WTC11 (cell line): ENCODE measurements around the gene TPGS1. TPM values are rescaled to one million over a fixed set of nuclear protein-coding genes. Genes with fewer than 3 reads are reported as not detected.

Source experiments
- ATAC-seq: fragments of 200-7000 bp; cut with Tn5 transposase; 2 replicates; pipeline ENCODE4 v1.10.0; 2021; ENCODE audit warnings: mild to moderate bottlenecking, moderate library complexity
- CTCF ChIA-PET: fragments of 300-600 bp; sonication (Branson Sonifier 250); formaldehyde crosslinking; loops from one replicate; lab custom pipeline; 2021; ENCODE audit warnings: antibody characterized with exemption; lab: Charles Lee
- POLR2A ChIA-PET: fragments of 350-600 bp; sonication (Branson Sonifier 250); formaldehyde crosslinking; loops from one replicate; lab custom pipeline; 2021; ENCODE audit warnings: antibody characterized with exemption; lab: Charles Lee
- DNase-seq: peaks from one replicate; pipeline ENCODE4 v3.0.0; 2021; ENCODE audit warnings: low spot score
- H3K27ac Mint-ChIP-seq: 2 replicates; pipeline ENCODE4 v1.8.0; 2021; ENCODE audit warnings: mixed read lengths
- H3K27me3 Mint-ChIP-seq: 2 replicates; pipeline ENCODE4 v1.8.0; 2021; ENCODE audit warnings: low read depth, mild to moderate bottlenecking, moderate library complexity, mixed read lengths
- H3K36me3 Mint-ChIP-seq: 2 replicates; pipeline ENCODE4 v1.8.0; 2021; ENCODE audit warnings: mixed read lengths
- H3K4me1 Mint-ChIP-seq: 2 replicates; pipeline ENCODE4 v1.8.0; 2022; ENCODE audit warnings: mixed read lengths
- H3K4me3 Mint-ChIP-seq: 2 replicates; pipeline ENCODE4 v1.8.0; 2021; ENCODE audit warnings: mild to moderate bottlenecking, moderate library complexity, mixed read lengths
- H3K9me3 Mint-ChIP-seq: 2 replicates; pipeline ENCODE4 v1.8.0; 2021; ENCODE audit warnings: mixed read lengths
- FOXP1 ChIP-seq: sonication (generic); formaldehyde crosslinking; IDR thresholded peaks from 2 replicates; pipeline ENCODE4 v1.8.0; 2022; ENCODE audit warnings: missing genetic modification reagents, mild to moderate bottlenecking, moderate library complexity, borderline replicate concordance
- MXD4 ChIP-seq: fragments of 250-450 bp; sonication (Bioruptor Pico); IDR thresholded peaks from 2 replicates; pipeline ENCODE4 v1.8.0; 2021; ENCODE audit warnings: mild to moderate bottlenecking, moderate library complexity, borderline replicate concordance
- MYBL2 ChIP-seq: sonication (generic); formaldehyde crosslinking; IDR thresholded peaks from 2 replicates; pipeline ENCODE4 v1.8.1; 2023; ENCODE audit warnings: mild to moderate bottlenecking, moderate library complexity, missing genetic modification reagents
- OVOL2 ChIP-seq: fragments of 250-450 bp; sonication (Bioruptor Pico); IDR thresholded peaks from 2 replicates; pipeline ENCODE4 v1.9.0; 2021; ENCODE audit warnings: mild to moderate bottlenecking, borderline replicate concordance
- SOX15 ChIP-seq: fragments of 250-450 bp; sonication (Bioruptor Pico); IDR thresholded peaks from 2 replicates; pipeline ENCODE4 v1.9.0; 2021; ENCODE audit warnings: mild to moderate bottlenecking
- TP53 ChIP-seq: sonication (generic); formaldehyde crosslinking; IDR thresholded peaks from 2 replicates; pipeline ENCODE4 v1.8.1; 2023; ENCODE audit warnings: mild to moderate bottlenecking, missing genetic modification reagents
- ZNF121 ChIP-seq: sonication (generic); formaldehyde crosslinking; IDR thresholded peaks from 2 replicates; pipeline ENCODE4 v1.8.0; 2023; ENCODE audit warnings: missing genetic modification reagents
- ZNF263 ChIP-seq: sonication (generic); formaldehyde crosslinking; IDR thresholded peaks from 2 replicates; pipeline ENCODE4 v1.8.1; 2022; ENCODE audit warnings: low read depth, mild to moderate bottlenecking, moderate library complexity, missing genetic modification reagents
- ZNF317 ChIP-seq: sonication (generic); formaldehyde crosslinking; IDR thresholded peaks from 2 replicates; pipeline ENCODE4 v1.8.1; 2023; ENCODE audit warnings: low read depth, mild to moderate bottlenecking, moderate library complexity, missing genetic modification reagents, borderline replicate concordance
- total RNA-seq: library from RNA; stranded (reverse); gene quantifications from 3 replicates; pipeline ENCODE4 v1.2.3, GENCODE V29; 2021
- TF ChIP-seq, protein P1 (sequence below): sonication (generic); formaldehyde crosslinking; IDR thresholded peaks from 2 replicates; pipeline ENCODE4 v1.8.1; 2023; ENCODE audit warnings: mild to moderate bottlenecking, missing genetic modification reagents, borderline replicate concordance
- TF ChIP-seq, protein P2 (sequence below): sonication (generic); formaldehyde crosslinking; IDR thresholded peaks from 2 replicates; pipeline ENCODE4 v1.8.0; 2022; ENCODE audit warnings: mild to moderate bottlenecking, missing genetic modification reagents
- TF ChIP-seq, protein P3 (sequence below): fragments of 200-600 bp; IDR thresholded peaks from 2 replicates; pipeline ENCODE4 v1.8.0; 2022; ENCODE audit warnings: antibody characterized with exemption
- TF ChIP-seq, protein P4 (sequence below): fragments of 250-450 bp; sonication (Bioruptor Pico); IDR thresholded peaks from 2 replicates; pipeline ENCODE4 v1.9.0; 2021; ENCODE audit warnings: mild to moderate bottlenecking, borderline replicate concordance
- TF ChIP-seq, protein P5 (sequence below): sonication (generic); formaldehyde crosslinking; conservative IDR thresholded peaks from 2 replicates; pipeline ENCODE4 v1.8.1; 2023; ENCODE audit warnings: mild to moderate bottlenecking, low read depth, missing genetic modification reagents, moderate library complexity
- TF ChIP-seq, protein P6 (sequence below): sonication (generic); formaldehyde crosslinking; conservative IDR thresholded peaks from 2 replicates; pipeline ENCODE4 v1.8.1; 2022; ENCODE audit warnings: mild to moderate bottlenecking, missing genetic modification reagents
- TF ChIP-seq, protein P7 (sequence below): sonication (generic); formaldehyde crosslinking; IDR thresholded peaks from 2 replicates; pipeline ENCODE4 v1.8.0; 2023; ENCODE audit warnings: missing genetic modification reagents
- TF ChIP-seq, protein P8 (sequence below): sonication (generic); formaldehyde crosslinking; IDR thresholded peaks from 2 replicates; pipeline ENCODE4 v1.8.1; 2022; ENCODE audit warnings: missing genetic modification reagents, borderline replicate concordance
- TF ChIP-seq, protein P9 (sequence below): sonication (generic); formaldehyde crosslinking; IDR thresholded peaks from 2 replicates; pipeline ENCODE4 v1.8.0; 2022; ENCODE audit warnings: mild to moderate bottlenecking, missing genetic modification reagents

Gene TPGS1
- total RNA-seq, 1 experiment from 2014 or later = 18.8 TPM

DNA sequence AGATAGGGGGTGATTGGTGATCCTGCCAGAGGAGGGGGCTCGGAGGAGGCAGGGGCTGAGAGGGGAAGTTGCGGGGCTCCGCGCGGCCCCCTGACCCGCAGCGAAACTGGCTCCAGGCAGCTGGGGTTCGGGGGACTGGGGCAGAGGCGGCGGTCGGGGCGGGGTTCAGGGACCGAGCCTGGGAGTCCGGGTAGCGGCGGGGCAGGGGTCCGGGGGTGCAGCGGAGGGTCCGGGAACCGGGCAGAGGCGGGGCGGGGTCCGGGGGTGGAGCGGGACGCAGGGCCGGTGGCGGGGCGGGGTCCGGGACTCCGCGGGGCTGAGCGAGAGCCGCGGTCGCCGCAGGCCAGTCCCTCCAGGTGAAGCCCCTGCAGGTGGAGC, 9.8 kb upstream of the TPGS1 start:
- ChIA-PET CTCF (interaction anchor here (0.9 to 2.2 kb wide), 7 partner anchors 8 to 131 kb away, joined by 3 to 57 read pairs (median 4); no protein-coding TSS in a partner anchor), POLR2A (interaction anchor here (1.5 kb wide), 1 partner anchor 9 kb away, joined by 4 read pairs; no protein-coding TSS in a partner anchor)
- TF ChIP-seq SOX15 (no peak), TP53 (CRISPR knock-in tag) (no peak), MYBL2 (CRISPR knock-in tag) (no peak), ZNF317 (CRISPR knock-in tag) (no peak), OVOL2 (no peak), MXD4 (CRISPR knock-in tag) (no peak), ZNF263 (no peak), FOXP1 (no peak), ZNF121 (CRISPR knock-in tag) (no peak)
- TF ChIP-seq, protein P1, sequence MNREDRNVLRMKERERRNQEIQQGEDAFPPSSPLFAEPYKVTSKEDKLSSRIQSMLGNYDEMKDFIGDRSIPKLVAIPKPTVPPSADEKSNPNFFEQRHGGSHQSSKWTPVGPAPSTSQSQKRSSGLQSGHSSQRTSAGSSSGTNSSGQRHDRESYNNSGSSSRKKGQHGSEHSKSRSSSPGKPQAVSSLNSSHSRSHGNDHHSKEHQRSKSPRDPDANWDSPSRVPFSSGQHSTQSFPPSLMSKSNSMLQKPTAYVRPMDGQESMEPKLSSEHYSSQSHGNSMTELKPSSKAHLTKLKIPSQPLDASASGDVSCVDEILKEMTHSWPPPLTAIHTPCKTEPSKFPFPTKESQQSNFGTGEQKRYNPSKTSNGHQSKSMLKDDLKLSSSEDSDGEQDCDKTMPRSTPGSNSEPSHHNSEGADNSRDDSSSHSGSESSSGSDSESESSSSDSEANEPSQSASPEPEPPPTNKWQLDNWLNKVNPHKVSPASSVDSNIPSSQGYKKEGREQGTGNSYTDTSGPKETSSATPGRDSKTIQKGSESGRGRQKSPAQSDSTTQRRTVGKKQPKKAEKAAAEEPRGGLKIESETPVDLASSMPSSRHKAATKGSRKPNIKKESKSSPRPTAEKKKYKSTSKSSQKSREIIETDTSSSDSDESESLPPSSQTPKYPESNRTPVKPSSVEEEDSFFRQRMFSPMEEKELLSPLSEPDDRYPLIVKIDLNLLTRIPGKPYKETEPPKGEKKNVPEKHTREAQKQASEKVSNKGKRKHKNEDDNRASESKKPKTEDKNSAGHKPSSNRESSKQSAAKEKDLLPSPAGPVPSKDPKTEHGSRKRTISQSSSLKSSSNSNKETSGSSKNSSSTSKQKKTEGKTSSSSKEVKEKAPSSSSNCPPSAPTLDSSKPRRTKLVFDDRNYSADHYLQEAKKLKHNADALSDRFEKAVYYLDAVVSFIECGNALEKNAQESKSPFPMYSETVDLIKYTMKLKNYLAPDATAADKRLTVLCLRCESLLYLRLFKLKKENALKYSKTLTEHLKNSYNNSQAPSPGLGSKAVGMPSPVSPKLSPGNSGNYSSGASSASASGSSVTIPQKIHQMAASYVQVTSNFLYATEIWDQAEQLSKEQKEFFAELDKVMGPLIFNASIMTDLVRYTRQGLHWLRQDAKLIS (CRISPR knock-in tag) = no peak
- TF ChIP-seq, protein P2, sequence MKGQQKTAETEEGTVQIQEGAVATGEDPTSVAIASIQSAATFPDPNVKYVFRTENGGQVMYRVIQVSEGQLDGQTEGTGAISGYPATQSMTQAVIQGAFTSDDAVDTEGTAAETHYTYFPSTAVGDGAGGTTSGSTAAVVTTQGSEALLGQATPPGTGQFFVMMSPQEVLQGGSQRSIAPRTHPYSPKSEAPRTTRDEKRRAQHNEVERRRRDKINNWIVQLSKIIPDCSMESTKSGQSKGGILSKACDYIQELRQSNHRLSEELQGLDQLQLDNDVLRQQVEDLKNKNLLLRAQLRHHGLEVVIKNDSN = no peak
- TF ChIP-seq, protein P3, sequence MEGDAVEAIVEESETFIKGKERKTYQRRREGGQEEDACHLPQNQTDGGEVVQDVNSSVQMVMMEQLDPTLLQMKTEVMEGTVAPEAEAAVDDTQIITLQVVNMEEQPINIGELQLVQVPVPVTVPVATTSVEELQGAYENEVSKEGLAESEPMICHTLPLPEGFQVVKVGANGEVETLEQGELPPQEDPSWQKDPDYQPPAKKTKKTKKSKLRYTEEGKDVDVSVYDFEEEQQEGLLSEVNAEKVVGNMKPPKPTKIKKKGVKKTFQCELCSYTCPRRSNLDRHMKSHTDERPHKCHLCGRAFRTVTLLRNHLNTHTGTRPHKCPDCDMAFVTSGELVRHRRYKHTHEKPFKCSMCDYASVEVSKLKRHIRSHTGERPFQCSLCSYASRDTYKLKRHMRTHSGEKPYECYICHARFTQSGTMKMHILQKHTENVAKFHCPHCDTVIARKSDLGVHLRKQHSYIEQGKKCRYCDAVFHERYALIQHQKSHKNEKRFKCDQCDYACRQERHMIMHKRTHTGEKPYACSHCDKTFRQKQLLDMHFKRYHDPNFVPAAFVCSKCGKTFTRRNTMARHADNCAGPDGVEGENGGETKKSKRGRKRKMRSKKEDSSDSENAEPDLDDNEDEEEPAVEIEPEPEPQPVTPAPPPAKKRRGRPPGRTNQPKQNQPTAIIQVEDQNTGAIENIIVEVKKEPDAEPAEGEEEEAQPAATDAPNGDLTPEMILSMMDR = no peak
- TF ChIP-seq, protein P4, sequence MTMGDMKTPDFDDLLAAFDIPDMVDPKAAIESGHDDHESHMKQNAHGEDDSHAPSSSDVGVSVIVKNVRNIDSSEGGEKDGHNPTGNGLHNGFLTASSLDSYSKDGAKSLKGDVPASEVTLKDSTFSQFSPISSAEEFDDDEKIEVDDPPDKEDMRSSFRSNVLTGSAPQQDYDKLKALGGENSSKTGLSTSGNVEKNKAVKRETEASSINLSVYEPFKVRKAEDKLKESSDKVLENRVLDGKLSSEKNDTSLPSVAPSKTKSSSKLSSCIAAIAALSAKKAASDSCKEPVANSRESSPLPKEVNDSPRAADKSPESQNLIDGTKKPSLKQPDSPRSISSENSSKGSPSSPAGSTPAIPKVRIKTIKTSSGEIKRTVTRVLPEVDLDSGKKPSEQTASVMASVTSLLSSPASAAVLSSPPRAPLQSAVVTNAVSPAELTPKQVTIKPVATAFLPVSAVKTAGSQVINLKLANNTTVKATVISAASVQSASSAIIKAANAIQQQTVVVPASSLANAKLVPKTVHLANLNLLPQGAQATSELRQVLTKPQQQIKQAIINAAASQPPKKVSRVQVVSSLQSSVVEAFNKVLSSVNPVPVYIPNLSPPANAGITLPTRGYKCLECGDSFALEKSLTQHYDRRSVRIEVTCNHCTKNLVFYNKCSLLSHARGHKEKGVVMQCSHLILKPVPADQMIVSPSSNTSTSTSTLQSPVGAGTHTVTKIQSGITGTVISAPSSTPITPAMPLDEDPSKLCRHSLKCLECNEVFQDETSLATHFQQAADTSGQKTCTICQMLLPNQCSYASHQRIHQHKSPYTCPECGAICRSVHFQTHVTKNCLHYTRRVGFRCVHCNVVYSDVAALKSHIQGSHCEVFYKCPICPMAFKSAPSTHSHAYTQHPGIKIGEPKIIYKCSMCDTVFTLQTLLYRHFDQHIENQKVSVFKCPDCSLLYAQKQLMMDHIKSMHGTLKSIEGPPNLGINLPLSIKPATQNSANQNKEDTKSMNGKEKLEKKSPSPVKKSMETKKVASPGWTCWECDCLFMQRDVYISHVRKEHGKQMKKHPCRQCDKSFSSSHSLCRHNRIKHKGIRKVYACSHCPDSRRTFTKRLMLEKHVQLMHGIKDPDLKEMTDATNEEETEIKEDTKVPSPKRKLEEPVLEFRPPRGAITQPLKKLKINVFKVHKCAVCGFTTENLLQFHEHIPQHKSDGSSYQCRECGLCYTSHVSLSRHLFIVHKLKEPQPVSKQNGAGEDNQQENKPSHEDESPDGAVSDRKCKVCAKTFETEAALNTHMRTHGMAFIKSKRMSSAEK (CRISPR knock-in tag) = no peak
- TF ChIP-seq, protein P5, sequence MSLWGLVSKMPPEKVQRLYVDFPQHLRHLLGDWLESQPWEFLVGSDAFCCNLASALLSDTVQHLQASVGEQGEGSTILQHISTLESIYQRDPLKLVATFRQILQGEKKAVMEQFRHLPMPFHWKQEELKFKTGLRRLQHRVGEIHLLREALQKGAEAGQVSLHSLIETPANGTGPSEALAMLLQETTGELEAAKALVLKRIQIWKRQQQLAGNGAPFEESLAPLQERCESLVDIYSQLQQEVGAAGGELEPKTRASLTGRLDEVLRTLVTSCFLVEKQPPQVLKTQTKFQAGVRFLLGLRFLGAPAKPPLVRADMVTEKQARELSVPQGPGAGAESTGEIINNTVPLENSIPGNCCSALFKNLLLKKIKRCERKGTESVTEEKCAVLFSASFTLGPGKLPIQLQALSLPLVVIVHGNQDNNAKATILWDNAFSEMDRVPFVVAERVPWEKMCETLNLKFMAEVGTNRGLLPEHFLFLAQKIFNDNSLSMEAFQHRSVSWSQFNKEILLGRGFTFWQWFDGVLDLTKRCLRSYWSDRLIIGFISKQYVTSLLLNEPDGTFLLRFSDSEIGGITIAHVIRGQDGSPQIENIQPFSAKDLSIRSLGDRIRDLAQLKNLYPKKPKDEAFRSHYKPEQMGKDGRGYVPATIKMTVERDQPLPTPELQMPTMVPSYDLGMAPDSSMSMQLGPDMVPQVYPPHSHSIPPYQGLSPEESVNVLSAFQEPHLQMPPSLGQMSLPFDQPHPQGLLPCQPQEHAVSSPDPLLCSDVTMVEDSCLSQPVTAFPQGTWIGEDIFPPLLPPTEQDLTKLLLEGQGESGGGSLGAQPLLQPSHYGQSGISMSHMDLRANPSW (CRISPR knock-in tag) = no peak
- TF ChIP-seq, protein P6, sequence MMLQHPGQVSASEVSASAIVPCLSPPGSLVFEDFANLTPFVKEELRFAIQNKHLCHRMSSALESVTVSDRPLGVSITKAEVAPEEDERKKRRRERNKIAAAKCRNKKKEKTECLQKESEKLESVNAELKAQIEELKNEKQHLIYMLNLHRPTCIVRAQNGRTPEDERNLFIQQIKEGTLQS (CRISPR knock-in tag) = no peak
- TF ChIP-seq, protein P7, sequence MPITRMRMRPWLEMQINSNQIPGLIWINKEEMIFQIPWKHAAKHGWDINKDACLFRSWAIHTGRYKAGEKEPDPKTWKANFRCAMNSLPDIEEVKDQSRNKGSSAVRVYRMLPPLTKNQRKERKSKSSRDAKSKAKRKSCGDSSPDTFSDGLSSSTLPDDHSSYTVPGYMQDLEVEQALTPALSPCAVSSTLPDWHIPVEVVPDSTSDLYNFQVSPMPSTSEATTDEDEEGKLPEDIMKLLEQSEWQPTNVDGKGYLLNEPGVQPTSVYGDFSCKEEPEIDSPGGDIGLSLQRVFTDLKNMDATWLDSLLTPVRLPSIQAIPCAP (CRISPR knock-in tag) = no peak
- TF ChIP-seq, protein P8, sequence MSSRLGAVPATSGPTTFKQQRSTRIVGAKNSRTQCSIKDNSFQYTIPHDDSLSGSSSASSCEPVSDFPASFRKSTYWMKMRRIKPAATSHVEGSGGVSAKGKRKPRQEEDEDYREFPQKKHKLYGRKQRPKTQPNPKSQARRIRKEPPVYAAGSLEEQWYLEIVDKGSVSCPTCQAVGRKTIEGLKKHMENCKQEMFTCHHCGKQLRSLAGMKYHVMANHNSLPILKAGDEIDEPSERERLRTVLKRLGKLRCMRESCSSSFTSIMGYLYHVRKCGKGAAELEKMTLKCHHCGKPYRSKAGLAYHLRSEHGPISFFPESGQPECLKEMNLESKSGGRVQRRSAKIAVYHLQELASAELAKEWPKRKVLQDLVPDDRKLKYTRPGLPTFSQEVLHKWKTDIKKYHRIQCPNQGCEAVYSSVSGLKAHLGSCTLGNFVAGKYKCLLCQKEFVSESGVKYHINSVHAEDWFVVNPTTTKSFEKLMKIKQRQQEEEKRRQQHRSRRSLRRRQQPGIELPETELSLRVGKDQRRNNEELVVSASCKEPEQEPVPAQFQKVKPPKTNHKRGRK (CRISPR knock-in tag) = no peak
- TF ChIP-seq, protein P9, sequence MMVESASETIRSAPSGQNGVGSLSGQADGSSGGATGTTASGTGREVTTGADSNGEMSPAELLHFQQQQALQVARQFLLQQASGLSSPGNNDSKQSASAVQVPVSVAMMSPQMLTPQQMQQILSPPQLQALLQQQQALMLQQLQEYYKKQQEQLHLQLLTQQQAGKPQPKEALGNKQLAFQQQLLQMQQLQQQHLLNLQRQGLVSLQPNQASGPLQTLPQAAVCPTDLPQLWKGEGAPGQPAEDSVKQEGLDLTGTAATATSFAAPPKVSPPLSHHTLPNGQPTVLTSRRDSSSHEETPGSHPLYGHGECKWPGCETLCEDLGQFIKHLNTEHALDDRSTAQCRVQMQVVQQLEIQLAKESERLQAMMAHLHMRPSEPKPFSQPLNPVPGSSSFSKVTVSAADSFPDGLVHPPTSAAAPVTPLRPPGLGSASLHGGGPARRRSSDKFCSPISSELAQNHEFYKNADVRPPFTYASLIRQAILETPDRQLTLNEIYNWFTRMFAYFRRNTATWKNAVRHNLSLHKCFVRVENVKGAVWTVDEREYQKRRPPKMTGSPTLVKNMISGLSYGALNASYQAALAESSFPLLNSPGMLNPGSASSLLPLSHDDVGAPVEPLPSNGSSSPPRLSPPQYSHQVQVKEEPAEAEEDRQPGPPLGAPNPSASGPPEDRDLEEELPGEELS = no peak
- peaks cover 45% of the 10 kb centered on the region for H3K27me3 Mint-ChIP-seq
- DNase-seq (no peak), ATAC-seq (peak; percentile 12; the same call in 1 of the 2 replicates)
- H3K27ac Mint-ChIP-seq = no peak overlapping the region
- peaks cover 3% of the 10 kb centered on the region for H3K9me3 Mint-ChIP-seq
- H3K4me3 Mint-ChIP-seq = peak overlapping the region; percentile 47; the same call in 1 of the 2 replicates
- H3K4me1 Mint-ChIP-seq = peaks cover 8% of the 10 kb centered on the region
- H3K36me3 Mint-ChIP-seq = no peaks in the 10 kb centered on the region
